GM10847 (cell line): ENCODE results near the gene L2HGDH.

Experiments used
- POLR2A ChIP-seq: IDR thresholded peaks from 2 replicates; pipeline ENCODE4 v1.6.1; 2011; ENCODE audit not compliant: insufficient read length; ENCODE audit errors: extremely low read depth

Gene L2HGDH

DNA sequence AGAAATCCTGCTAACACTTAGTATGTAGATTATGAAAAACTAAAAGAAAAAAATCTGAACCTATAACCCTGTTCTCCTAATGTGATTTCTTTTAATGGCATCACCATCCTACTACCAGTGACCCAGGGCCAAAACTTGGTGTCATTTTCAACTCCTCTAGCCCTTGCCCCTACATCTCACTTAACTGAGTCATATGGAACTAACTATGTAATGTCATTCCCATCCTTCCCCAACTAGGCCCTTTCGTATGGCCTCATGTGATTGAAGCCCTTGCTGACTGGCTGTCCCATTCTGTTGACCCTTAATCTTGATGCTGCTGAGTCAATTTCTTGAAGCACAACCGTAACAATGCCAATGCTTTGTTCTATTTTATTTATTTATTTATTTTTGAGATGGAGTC is 7.7 kb upstream of the L2HGDH start:
- TF ChIP-seq POLR2A, result no peak

GRCh38 chr14:50319293-50319692 is 7.3 kb upstream of the L2HGDH start:
- TF ChIP-seq POLR2A, result no peak

DNA sequence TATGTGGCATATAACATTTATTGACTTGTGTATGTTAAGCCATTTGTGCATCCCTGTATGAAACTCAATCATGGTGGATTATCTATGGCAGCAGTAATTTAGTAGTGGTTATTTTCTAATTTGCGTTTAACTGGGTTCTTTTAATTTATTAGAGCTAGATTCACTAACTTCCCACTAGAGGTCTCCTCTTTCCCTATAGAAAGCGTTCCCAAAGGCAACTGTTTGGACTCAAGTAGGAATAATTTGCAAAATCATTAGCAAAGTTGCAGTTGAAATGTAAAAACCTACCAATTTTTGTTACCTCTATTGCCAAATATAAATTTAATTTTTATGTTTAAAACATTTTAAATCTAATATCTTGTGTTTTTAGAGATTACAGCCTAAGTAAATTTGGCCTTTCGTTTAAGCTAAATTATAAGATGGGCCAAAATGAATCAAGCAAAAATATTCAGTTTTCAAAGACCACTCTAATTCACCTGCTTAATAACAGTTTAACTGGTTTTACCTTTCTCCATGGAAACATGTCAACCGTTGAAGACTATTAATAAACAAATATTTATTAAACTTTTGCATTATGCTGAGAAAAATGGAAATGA is 6.1 kb upstream of the L2HGDH start:
- no peak for TF ChIP-seq POLR2A

- no peak for TF ChIP-seq POLR2A
Observed at GRCh38 chr14:50312734-50313054, 665 bp upstream of the L2HGDH start.

DNA sequence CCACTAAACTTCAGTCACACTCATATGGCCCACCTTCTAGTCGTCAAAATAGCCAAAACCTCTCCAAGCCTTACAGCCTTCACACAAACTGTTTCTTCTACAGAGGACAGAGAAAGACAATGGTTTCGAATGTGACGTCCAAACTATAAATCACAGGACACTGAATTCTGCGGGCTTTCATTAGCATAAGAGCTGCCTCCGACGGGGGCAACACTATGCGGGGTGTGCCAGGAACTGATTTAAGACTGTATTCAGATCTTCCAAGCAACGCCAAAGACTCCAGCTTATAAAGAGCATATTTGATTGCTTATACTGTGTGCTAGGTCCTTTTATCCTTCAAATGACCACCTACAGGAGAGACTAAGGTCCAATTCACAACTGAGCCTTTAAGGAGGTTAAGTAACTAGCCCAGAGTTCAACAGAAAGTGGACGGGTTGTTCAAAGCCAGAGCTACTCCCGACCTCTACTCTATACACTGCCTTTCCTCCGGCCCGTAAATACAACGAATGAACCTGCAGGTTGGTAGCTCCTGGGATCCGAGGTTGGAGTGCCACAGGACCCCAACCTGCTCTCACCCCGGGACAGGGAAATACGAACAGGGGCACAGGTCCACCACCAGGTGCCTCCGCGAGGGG is 575 bp downstream of the L2HGDH start:
- TF ChIP-seq POLR2A, result no peak

GRCh38 chr14:50310445-50310844 is 1.6 kb downstream of the L2HGDH start:
- TF ChIP-seq POLR2A, result no peak

DNA sequence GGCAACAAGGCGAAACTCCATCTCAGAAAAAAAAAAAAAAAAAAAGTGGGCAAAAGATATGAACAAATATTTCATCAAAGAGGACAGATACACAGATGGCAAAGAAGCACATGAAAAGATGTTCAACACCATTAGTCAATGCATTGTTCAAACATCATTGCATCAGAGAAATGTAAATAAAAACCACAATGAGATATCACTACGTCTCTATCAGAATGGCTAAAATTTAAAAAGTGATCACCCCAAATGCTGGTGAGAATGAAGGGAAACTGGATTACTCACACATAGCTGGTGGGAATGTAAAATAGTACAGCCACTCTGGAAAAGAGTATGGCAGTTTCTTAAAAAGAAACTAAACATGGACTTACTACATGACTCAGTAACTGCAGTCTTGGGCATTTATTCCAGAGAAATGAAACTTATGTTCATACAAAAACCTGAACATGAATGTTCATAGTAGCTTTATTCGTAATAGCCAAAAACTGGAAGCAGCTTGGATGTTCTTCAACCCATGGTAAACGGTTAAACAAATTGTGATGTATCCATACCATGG is 3.6 kb downstream of the L2HGDH start:
- TF ChIP-seq POLR2A, result no peak

DNA sequence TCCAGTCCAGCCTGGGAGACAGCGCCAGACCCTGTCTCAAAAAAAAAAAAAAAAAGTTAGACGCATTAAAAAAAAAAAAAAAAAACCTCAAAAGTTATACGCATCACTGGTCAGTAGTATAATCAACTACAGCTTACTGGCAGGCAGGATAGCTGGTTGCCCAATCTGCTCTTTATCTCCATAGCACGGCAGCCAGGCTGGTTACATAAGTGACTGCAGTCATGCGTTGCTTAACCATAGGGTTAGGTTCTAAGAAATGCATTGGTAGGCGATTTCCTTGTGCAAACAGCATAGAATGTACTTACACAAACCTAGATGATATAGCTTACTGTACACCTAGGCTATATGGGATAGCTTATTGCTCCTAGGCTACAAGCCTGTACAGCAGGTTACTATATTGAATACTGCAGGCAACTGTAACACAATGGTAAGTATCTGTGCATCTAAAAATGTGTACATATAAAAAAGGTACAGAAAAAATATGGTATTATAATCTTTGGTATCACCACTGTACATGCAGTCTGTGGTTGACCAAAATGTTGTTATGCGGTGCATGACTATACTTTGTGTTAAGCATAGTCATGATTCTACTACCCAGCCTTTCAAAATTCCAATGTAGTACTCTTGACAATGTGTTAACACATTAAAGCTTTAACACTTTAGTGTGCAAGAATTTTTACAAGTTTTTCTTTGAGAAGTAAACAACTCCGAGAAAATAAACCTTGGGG is 8.1 kb downstream of the L2HGDH start:
- TF ChIP-seq POLR2A, result no peak

GRCh38 chr14:50301914-50302313 is 10.1 kb downstream of the L2HGDH start:
- TF ChIP-seq POLR2A, result no peak

- TF ChIP-seq POLR2A, result no peak
Observed at GRCh38 chr14:50299585-50299984, 12.4 kb downstream of the L2HGDH start.

DNA sequence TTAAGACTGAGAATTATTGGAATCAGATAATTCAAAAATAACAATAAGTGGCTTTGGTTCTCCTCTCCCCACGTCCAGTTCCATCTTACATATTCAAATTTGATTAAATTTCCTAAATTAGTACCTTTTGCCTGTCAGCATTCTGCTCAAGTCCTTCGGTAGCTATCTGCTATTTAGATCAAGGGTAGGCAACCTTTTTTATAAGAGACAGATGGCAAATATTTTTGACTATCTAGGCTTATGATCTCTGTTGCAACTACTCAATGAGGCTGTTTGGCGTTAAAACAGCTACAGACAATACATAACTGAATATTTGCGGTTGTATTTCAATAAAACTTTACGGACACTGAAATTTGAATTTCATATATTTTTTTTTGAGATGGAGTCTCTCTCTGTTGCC is 21.7 kb downstream of the L2HGDH start:
- no peak for TF ChIP-seq POLR2A

DNA sequence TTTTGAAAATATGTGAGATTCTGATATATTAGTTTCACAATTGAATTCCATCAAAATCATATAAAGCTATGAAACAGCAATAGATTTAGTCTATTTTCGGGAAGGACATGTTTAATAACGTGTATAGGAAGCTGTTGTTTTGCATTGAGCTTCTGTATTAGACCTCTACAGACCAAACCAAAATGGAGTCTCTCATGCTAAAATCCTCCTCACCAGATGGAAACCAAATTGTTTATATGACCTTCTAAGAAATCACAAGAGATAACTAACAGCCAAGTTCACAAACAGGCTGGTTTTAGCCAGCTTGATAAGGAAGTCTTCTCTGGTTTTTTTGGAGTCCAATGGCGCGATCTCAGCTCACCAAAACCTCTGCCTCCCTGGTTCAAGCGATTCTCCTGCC is 23.9 kb downstream of the L2HGDH start:
- no peak for TF ChIP-seq POLR2A

DNA sequence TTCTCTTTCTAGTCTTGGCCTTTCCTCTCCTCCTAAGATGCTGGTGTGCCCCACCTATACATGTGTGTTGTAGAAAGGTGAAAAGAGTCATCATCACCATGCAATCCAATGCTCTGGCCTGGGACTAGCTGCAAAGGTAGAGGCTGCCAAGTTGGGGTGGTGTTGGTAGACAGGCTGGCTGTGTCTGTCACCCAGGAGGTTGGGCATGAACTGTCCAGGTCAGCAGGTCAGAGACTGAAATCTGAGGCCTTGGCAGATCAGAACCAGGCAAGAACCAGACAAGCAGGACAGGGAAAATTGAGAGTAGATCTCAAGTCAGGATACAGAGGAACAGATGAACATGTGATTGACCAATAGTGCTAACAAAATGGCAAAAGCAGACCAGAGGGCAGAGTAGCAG is 26.2 kb downstream of the L2HGDH start:
- no peak for TF ChIP-seq POLR2A

DNA sequence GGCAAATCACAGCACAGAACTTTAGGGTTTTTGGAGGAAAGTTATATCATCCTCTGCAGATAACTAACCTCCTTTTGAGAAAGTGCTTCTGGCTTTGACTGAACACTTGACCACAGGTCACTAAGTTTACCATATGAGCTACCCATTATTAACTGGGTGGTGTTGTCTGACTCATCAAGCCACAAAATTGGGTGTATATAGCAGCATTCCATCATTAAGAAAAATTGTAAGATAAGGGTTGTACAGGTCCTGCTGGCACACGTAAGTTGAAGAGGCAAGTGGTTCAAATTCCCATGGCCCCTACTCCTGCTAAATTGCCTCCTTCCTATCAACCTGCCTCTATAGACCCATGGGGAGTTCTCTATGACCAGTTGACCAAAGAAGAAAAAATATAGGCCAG is 39.5 kb downstream of the L2HGDH start:
- TF ChIP-seq POLR2A, result no peak

DNA sequence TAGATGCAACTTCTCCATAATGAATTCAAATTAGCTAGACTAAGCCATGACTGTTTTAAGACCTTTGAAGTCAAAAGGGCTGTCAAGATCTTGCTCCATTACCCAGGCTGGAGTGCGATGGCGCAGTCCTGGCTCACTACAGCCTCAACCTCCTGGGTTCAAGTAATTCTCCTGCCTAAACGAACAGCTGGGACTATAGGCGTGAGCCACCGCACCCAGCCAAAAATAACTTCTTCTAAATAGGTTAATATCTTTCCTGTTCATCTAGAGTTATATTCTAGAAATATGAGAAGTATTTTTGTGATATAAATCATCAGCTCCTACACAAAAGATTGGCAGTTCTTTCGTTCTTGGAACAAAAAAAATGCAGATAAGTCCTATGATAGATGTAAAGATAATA is 41.1 kb downstream of the L2HGDH start:
- no peak for TF ChIP-seq POLR2A

DNA sequence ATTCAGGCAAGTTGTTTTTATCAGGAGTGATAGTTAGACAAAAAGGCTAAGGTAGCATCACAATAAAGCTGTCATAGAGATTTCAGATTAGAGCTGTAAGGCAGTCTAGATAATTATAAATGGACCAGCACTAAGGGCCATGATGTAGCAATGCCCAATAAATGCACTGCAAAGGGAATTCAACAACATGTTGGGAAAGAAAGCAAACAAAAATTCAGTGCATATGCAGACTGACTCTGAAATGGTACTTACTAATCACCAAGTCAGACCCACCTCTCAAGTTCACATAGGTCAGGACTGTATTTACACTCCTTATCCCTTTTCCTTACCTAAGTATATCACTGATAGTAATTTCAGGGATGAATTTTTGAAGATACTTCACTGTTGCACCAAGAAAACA is 47.0 kb downstream of the L2HGDH start:
- no peak for TF ChIP-seq POLR2A
